Purkinje cell (primary cell): ENCODE measurements around the gene ANKFN1. TPM values are rescaled to one million over a fixed set of nuclear protein-coding genes. Genes with fewer than 3 reads are reported as not detected.

Experiments
- polyA plus RNA-seq: library from polyadenylated mRNA; unstranded; fragments of >200 nt; fragmentation: Nextera tagmentation; gene quantifications from 2 replicates; pipeline ENCODE4 v1.2.1, GENCODE V29; 2014

Gene ANKFN1, protein sequence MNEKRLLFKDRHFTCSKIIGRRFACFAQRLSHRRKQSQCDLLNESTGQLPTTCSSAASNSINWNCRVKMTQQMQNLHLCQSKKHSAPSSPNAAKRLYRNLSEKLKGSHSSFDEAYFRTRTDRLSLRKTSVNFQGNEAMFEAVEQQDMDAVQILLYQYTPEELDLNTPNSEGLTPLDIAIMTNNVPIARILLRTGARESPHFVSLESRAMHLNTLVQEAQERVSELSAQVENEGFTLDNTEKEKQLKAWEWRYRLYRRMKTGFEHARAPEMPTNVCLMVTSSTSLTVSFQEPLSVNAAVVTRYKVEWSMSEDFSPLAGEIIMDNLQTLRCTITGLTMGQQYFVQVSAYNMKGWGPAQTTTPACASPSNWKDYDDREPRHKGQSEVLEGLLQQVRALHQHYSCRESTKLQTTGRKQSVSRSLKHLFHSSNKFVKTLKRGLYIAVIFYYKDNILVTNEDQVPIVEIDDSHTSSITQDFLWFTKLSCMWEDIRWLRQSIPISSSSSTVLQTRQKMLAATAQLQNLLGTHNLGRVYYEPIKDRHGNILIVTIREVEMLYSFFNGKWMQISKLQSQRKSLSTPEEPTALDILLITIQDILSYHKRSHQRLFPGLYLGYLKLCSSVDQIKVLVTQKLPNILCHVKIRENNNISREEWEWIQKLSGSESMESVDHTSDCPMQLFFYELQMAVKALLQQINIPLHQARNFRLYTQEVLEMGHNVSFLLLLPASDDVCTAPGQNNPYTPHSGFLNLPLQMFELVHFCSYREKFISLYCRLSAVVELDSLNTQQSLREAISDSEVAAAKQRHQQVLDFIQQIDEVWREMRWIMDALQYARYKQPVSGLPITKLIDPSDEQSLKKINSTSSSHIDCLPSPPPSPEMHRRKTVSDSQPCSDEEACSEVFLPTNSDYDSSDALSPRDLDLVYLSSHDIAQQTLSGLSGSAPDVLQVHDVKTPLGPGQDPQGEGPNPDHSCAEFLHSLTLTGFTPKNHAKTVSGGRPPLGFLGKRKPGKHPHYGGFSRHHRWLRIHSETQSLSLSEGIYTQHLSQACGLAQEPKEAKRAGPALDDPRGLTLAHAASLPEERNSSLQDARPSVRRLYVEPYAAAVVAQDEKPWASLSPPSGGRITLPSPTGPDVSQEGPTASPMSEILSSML
- polyA plus RNA-seq: 4.0 TPM in 1 of 2 replicates, not detected in the other

GRCh38 chr17:56152874-56153602, at the start of gene ANKFN1:
ANKFN1 (plus strand) TSS chr17:56153475; CDS start chr17:56212668, 59,193 bp downstream.

